Urothelium cell line (cell line): ENCODE results near the gene AQP7.
"Not testable (repeated sequence)": the region's sequence is repeated elsewhere in the genome, so short reads cannot be mapped to it uniquely, and the experiment has no call there.

ENCODE experiments used
- DNase-seq: peaks from one replicate; pipeline ENCODE4 v3.0.0; 2011; ENCODE audit warnings: low spot score, mixed read lengths
- FAIRE-seq: peaks from 2 replicates; lab custom pipeline; 2011; peaks lifted over from hg19 to GRCh38; lab: Jason Lieb, UNC

AQP7 gene

GRCh38 chr9:33434317-33435105 lies 32.1 kb upstream of the AQP7 start:
- FAIRE-seq = peak; percentile 68
- no peak for DNase-seq

- DNase-seq = no peak
- no peak for FAIRE-seq
These were observed 31.5 kb upstream of the AQP7 start for GRCh38 chr9:33433871-33434270.

GRCh38 chr9:33431420-33431819 lies 29.1 kb upstream of the AQP7 start:
- FAIRE-seq (no peak), DNase-seq (no peak)

GRCh38 chr9:33430942-33431341 lies 28.6 kb upstream of the AQP7 start:
- no peak for FAIRE-seq

GRCh38 chr9:33429256-33429985 lies 27.1 kb upstream of the AQP7 start:
- no peak for DNase-seq
- no peak for FAIRE-seq

More at GRCh38 chr9:33430942-33431341, 28.6 kb upstream of the AQP7 start:
- no peak for DNase-seq

GRCh38 chr9:33426843-33427293 lies 24.5 kb upstream of the AQP7 start:
- no peak for DNase-seq
- no peak for FAIRE-seq

- FAIRE-seq = no peak
- DNase-seq = no peak
These were observed 22.8 kb upstream of the AQP7 start for GRCh38 chr9:33425128-33425533.

GRCh38 chr9:33424492-33424891 lies 22.1 kb upstream of the AQP7 start:
- not testable (repeated sequence) for FAIRE-seq, DNase-seq

GRCh38 chr9:33424043-33424442 lies 21.7 kb upstream of the AQP7 start:
- DNase-seq, FAIRE-seq: not testable (repeated sequence)

GRCh38 chr9:33419708-33420303 lies 17.4 kb upstream of the AQP7 start:
- DNase-seq = no peak
- FAIRE-seq = no peak

- FAIRE-seq (no peak), DNase-seq (no peak)
These were observed 15.7 kb upstream of the AQP7 start for GRCh38 chr9:33418090-33418489.

GRCh38 chr9:33416996-33417395 lies 14.6 kb upstream of the AQP7 start:
- FAIRE-seq (no peak), DNase-seq (no peak)

GRCh38 chr9:33415501-33416038 lies 13.2 kb upstream of the AQP7 start:
- no peak for FAIRE-seq
- peak; percentile 58 for DNase-seq

GRCh38 chr9:33414889-33415500 lies 12.6 kb upstream of the AQP7 start:
- no peak for FAIRE-seq
- no peak for DNase-seq

GRCh38 chr9:33414268-33414667 lies 11.9 kb upstream of the AQP7 start:
- DNase-seq = no peak
- FAIRE-seq = no peak

- FAIRE-seq (no peak), DNase-seq (no peak)
These were observed 5.7 kb upstream of the AQP7 start for GRCh38 chr9:33408087-33408486.

GRCh38 chr9:33407061-33407460 lies 4.7 kb upstream of the AQP7 start:
- no peak for DNase-seq
- FAIRE-seq = peak; percentile 92

GRCh38 chr9:33404788-33405362 lies 2.5 kb upstream of the AQP7 start:
- FAIRE-seq (no peak), DNase-seq (no peak)

GRCh38 chr9:33403941-33404787 lies 1.8 kb upstream of the AQP7 start:
- no peak for DNase-seq
- no peak for FAIRE-seq

GRCh38 chr9:33401809-33402208 lies 559 bp downstream of the AQP7 start:
- not testable (repeated sequence) for DNase-seq, FAIRE-seq
